ENCODE data around the gene SYT9. TPM values are rescaled to one million over a fixed set of nuclear protein-coding genes. Genes with fewer than 3 reads are reported as not detected.

SYT9 gene
- total RNA-seq, 4 donors from 2014 or later = 0.24 to 2.1 (median 0.52) TPM

- Histone ChIP-seq H3K4me1 (no peaks in the 10 kb centered on the region), H3K4me3 (no peak overlapping the region), H3K27me3 (no peaks in the 10 kb centered on the region), H3K9me3 (no peaks in the 10 kb centered on the region), H3K36me3 (no peaks in the 10 kb centered on the region), H3K27ac (no peak overlapping the region)
- DNase-seq (ENCODE audit: low spot score in 2 of 2) = no peak
- TF ChIP-seq POLR2A (IDR thresholded peaks at IDR 0.05) (no peak), EP300 (IDR thresholded peaks at IDR 0.05) (no peak), POLR2AphosphoS5 (IDR thresholded peaks at IDR 0.05) (no peak)
- TF ChIP-seq, protein P1, sequence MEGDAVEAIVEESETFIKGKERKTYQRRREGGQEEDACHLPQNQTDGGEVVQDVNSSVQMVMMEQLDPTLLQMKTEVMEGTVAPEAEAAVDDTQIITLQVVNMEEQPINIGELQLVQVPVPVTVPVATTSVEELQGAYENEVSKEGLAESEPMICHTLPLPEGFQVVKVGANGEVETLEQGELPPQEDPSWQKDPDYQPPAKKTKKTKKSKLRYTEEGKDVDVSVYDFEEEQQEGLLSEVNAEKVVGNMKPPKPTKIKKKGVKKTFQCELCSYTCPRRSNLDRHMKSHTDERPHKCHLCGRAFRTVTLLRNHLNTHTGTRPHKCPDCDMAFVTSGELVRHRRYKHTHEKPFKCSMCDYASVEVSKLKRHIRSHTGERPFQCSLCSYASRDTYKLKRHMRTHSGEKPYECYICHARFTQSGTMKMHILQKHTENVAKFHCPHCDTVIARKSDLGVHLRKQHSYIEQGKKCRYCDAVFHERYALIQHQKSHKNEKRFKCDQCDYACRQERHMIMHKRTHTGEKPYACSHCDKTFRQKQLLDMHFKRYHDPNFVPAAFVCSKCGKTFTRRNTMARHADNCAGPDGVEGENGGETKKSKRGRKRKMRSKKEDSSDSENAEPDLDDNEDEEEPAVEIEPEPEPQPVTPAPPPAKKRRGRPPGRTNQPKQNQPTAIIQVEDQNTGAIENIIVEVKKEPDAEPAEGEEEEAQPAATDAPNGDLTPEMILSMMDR (IDR thresholded peaks at IDR 0.05) = no peak
- WGBS = 80% methylated on average over 3 of the region's 3 CpGs
These were observed 47.7 kb downstream of the SYT9 start for GRCh38 chr11:7299393-7299792.

DNA sequence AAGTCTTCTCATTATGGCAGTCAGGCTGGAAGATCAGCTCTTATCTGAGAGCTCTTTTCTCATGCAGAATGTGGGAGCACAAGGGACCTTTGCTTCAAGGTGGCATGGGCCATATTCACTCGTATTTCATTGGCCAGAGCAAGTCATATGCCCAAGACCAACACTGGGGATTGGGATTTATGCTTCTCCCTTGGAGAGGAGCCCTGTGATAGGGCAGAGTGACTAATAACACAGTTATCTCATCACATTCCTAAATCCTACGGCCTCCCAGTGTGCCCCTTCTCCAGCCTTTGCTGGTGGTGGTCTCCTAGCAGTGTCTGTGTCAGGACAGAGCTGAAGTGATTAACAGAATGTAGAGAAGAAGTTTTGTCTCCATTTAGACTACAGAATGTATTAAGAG lies 48.6 kb downstream of the SYT9 start:
- Histone ChIP-seq H3K27ac (no peak overlapping the region), H3K27me3 (no peaks in the 10 kb centered on the region), H3K4me1 (no peaks in the 10 kb centered on the region), H3K4me3 (no peak overlapping the region), H3K36me3 (no peaks in the 10 kb centered on the region), H3K9me3 (no peaks in the 10 kb centered on the region)
- WGBS = 81% methylated on average over 2 of the region's 2 CpGs
- no peak for TF ChIP-seq POLR2A (IDR thresholded peaks at IDR 0.05)
- TF ChIP-seq EP300 (IDR thresholded peaks at IDR 0.05) = no peak
- TF ChIP-seq, protein P1 (IDR thresholded peaks at IDR 0.05) = no peak
- no peak for DNase-seq (ENCODE audit: low spot score in 2 of 2)

DNA sequence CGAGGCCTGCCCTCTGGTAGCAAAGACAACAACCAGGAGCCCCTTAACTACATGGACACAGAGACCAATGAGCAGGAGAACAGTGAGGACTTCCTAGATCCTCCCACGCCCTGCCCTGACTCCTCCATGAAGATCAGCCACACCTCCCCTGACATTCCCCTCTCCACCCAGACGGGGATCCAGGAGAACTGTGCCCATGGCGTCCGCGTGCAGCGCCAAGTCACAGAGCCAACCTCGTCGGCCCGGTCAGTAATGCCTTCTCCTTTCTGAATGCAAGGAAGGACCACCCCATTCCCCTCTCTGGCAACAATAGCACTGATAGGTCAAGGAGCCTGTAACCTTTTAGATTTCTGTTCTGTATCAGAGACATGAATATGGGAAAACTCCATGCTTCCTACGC lies 51.4 kb downstream of the SYT9 start:
- Histone ChIP-seq H3K36me3 (no peaks in the 10 kb centered on the region), H3K4me1 (no peaks in the 10 kb centered on the region), H3K27ac (no peak overlapping the region), H3K9me3 (no peaks in the 10 kb centered on the region), H3K27me3 (no peaks in the 10 kb centered on the region), H3K4me3 (no peak overlapping the region)
- TF ChIP-seq EP300 (IDR thresholded peaks at IDR 0.05) (no peak), POLR2AphosphoS5 (IDR thresholded peaks at IDR 0.05) (no peak), POLR2A (IDR thresholded peaks at IDR 0.05) (no peak)
- TF ChIP-seq, protein P1 (IDR thresholded peaks at IDR 0.05) = no peak
- WGBS = 89% methylated on average over 11 of the region's 11 CpGs
- DNase-seq (ENCODE audit: low spot score in 2 of 2) = no peak

DNA sequence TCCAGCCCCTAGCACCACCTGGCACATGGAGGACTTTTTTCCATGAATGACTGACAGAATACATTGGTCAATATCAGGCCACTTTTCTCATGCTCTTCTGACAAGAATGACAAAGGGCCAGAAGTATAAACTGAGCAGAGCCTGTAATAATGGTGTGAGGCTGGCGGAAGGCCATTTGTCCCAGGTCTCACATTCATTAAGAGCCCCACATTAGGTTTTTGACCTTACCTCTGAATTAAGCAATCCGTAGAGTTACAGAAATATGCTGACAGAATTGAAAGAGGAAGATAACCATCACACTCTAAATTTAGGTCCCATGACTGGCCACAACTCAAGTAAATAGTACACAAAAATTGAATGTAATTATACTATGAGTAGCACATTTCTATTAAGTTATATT lies 55.2 kb downstream of the SYT9 start:
- H3K27me3 ChIP-seq = no peaks in the 10 kb centered on the region
- WGBS = 77% methylated on average over 2 of the region's 2 CpGs
- no peak for DNase-seq (ENCODE audit: low spot score in 2 of 2)
- H3K27ac ChIP-seq = no peak overlapping the region
- TF ChIP-seq POLR2A (IDR thresholded peaks at IDR 0.05) (no peak), EP300 (IDR thresholded peaks at IDR 0.05) (no peak), POLR2AphosphoS5 (IDR thresholded peaks at IDR 0.05) (no peak)
- TF ChIP-seq, protein P1 (IDR thresholded peaks at IDR 0.05) = no peak
- H3K9me3 ChIP-seq = no peaks in the 10 kb centered on the region
- no peaks in the 10 kb centered on the region for H3K36me3 ChIP-seq
- H3K4me1 ChIP-seq = no peaks in the 10 kb centered on the region
- no peak overlapping the region for H3K4me3 ChIP-seq

DNA sequence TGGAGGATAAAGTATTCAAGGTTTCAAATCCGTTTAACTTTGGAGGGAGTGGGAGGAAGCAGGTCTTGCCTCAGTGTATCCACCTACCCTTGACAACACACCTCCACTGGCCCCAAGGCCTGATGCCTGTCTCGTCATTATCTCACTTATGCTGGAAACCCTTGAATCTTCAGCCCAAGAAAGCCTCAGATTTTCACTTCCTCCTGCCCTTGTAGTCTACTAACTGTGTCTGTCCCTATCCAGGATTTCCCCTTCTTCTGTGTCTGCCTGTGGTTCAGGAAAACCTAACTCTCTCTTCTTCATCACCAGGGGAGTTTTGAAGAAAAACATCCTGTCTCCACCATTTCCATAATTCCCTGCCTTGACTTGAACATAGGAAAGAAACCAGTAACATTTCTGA lies 56.1 kb downstream of the SYT9 start:
- Histone ChIP-seq H3K4me3 (no peak overlapping the region), H3K9me3 (no peaks in the 10 kb centered on the region), H3K4me1 (no peaks in the 10 kb centered on the region), H3K27me3 (no peaks in the 10 kb centered on the region), H3K27ac (no peak overlapping the region), H3K36me3 (no peaks in the 10 kb centered on the region)
- DNase-seq (ENCODE audit: low spot score in 2 of 2) = no peak
- TF ChIP-seq POLR2AphosphoS5 (IDR thresholded peaks at IDR 0.05) = no peak
- TF ChIP-seq, protein P1 (IDR thresholded peaks at IDR 0.05) = no peak
- no peak for TF ChIP-seq POLR2A (IDR thresholded peaks at IDR 0.05)
- TF ChIP-seq EP300 (IDR thresholded peaks at IDR 0.05) = no peak
- WGBS = 88% methylated on average over 2 of the region's 2 CpGs

Measured in suprapubic skin (tissue), 4 donors.